Stimulated activated CD8-positive, alpha-beta memory T cell treated with anti-CD3 and anti-CD28 coated beads, Interleukin-4, amount 100 ng/mL, for 24 hours (primary cell): Measurements from ENCODE around the gene GMPPB.

Source experiments
- DNase-seq: peaks from one replicate; pipeline ENCODE4 v3.0.0-alpha.2; 2020; ENCODE audit warnings: low read depth

Gene GMPPB

GRCh38 chr3:49727924-49728361 is 4.2 kb upstream of the GMPPB start:
- no peak for DNase-seq

- DNase-seq, result no peak
These were observed 3.6 kb upstream of the GMPPB start for GRCh38 chr3:49727154-49727923.

- DNase-seq, result no peak
These were observed 2.3 kb upstream of the GMPPB start for GRCh38 chr3:49725906-49726681.

- no peak for DNase-seq
These were observed 835 bp upstream of the GMPPB start for GRCh38 chr3:49724586-49724985.

GRCh38 chr3:49723296-49723627 is 489 bp downstream of the GMPPB start:
- DNase-seq, result peak; percentile 33

GRCh38 chr3:49722896-49723295 is 855 bp downstream of the GMPPB start:
- DNase-seq, result no peak

GRCh38 chr3:49721896-49722781 is 1.6 kb downstream of the GMPPB start:
- no peak for DNase-seq

- DNase-seq, result no peak
These were observed 2.2 kb downstream of the GMPPB start for GRCh38 chr3:49721596-49721895.

GRCh38 chr3:49720855-49721595 is 2.7 kb downstream of the GMPPB start:
- DNase-seq, result no peak

- peak; percentile 90 for DNase-seq
These were observed 4.4 kb downstream of the GMPPB start, which contains the start of gene AMIGO3 for GRCh38 chr3:49719214-49719884. Gene AMIGO3, minus strand, starts transcription at chr3:49719684. Its CDS starts 219 bp downstream, at chr3:49719465.

GRCh38 chr3:49718858-49719213 is 4.9 kb downstream of the GMPPB start:
- DNase-seq, result peak; percentile 19

- no peak for DNase-seq
These were observed 5.5 kb downstream of the GMPPB start for GRCh38 chr3:49717959-49718857.

GRCh38 chr3:49717211-49717958 is 6.4 kb downstream of the GMPPB start:
- no peak for DNase-seq

- no peak for DNase-seq
These were observed 7.0 kb downstream of the GMPPB start for GRCh38 chr3:49716691-49717210.

GRCh38 chr3:49716169-49716568 is 7.6 kb downstream of the GMPPB start:
- no peak for DNase-seq

GRCh38 chr3:49715611-49716121 is 8.1 kb downstream of the GMPPB start:
- no peak for DNase-seq

GRCh38 chr3:49714728-49715550 is 8.8 kb downstream of the GMPPB start:
- DNase-seq, result no peak
